GM21619 (cell line): Measurements from ENCODE around the gene MBTPS1.

Experiments
- ATAC-seq: cut with Tn5 transposase; IDR thresholded peaks from one replicate; pipeline ENCODE4 v1.9.1; 2021; ENCODE audit not compliant: unreplicated experiment

The MBTPS1 gene

GRCh38 chr16:84116720-84117493 lies at the start of gene MBTPS1:
TSS of gene MBTPS1 (minus strand) at chr16:84116942. CDS start at chr16:84101783, 15,159 bp downstream.
- peak; percentile 87 for ATAC-seq

DNA sequence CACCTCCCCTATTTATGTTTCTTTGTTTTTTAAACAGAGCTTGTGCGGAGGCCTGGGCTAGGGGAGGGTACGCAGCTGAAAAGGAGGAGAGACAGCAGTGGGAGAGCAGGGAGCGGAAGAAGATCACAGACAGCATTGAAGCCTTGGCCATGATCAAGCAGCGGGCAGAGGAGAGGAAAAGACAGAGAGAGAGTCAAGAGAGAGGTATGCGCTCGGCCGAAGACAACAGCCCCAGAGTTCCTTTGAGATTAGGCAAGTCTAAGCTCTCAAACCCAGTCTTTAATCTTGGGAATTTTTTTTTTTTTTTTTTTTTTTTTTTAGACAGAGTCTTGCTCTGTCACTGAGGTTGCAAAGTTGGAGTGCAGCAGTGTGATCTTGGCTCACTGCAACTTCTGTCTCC lies 49.0 kb upstream of the MBTPS1 start:
- ATAC-seq: no peak

DNA sequence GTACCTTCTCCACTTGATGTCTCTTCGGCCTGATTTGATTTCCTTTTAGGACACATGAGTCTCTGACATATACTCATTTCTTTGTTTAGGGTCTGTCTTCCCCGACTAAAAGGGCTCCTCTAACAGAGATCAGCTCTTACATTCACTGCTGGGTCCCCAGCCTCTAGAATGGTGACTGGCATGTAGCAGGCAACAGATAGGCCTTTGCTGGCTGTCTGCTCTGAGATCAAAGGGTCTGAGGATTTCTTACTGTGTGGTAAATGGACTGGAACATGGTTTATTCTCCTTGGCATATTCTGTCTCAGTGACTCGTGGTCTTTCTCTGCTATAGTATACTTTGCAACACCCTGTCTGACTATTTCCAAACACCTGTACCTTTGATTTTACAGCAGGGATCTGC lies 45.1 kb upstream of the MBTPS1 start:
- no peak for ATAC-seq

GRCh38 chr16:84161037-84161436 lies 44.3 kb upstream of the MBTPS1 start:
- ATAC-seq: no peak

DNA sequence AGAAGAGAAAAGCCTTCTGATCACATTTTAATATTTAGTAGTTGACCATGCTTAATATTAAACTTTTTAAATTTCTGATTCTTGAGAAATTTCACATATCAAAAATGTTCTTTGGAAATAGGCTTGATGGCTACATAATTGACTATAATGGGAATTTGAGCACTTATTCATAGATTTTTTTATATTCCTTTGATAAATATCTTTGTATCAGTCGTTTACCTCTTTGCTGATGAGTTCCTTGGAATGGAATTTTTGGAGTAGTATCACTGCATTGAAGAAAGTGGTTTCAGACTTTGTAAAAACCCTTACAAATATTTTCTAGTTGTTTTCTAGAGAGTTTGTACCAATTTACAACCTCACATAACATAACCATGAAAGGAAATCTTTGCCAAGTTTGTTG lies 43.1 kb upstream of the MBTPS1 start:
- ATAC-seq: no peak

DNA sequence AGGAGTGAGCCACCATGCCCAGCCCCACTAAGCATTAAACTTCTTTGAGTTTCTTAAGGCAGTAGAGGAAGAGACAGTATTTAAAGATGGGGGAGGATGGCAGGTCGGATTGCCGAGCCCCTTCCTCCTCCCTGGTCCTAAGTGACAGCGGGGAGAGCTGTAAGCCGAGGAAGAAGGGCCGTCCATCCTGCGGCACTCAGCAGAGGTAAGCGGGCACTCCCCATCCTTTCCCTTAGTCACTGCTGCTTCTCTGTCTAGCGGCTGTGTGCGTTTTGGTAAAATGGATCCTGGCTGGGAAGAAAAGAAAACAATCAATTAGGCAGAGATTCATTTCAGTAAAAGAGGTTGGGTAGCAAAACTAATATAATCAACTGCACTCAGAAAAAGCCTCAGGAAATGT lies 42.3 kb upstream of the MBTPS1 start:
- no peak for ATAC-seq

GRCh38 chr16:84156342-84156784 lies 39.6 kb upstream of the MBTPS1 start:
- no peak for ATAC-seq

GRCh38 chr16:84155771-84156170 lies 39.0 kb upstream of the MBTPS1 start:
- ATAC-seq: no peak

- ATAC-seq: no peak
Measured at GRCh38 chr16:84155226-84155625, 38.5 kb upstream of the MBTPS1 start.

DNA sequence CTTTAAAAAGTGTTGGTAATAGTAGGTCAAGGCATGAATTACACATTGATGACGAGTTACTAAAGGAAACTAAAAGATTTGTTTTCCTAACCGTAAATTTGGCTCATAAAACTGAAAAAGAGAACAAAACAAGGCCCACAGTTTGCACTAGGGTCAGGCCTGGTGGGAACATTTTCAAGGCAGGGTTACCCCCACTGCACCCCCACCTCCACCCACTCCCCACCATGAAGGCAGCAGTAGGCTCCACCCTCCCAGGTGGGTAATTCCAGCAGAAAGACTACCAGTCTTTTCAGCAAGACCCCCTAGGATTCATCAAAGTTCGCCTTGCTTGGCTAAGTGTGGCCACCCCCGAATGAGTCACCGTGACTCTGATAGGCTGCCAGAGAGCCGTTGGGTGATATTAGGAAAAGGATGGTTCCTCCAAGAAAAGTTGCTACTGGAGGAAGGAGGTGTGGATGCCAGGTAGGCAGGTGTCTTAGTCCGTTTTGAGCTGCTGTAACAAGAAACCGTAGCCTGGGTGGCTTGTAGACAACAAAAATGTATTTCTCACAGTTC lies 37.0 kb upstream of the MBTPS1 start:
- no peak for ATAC-seq

DNA sequence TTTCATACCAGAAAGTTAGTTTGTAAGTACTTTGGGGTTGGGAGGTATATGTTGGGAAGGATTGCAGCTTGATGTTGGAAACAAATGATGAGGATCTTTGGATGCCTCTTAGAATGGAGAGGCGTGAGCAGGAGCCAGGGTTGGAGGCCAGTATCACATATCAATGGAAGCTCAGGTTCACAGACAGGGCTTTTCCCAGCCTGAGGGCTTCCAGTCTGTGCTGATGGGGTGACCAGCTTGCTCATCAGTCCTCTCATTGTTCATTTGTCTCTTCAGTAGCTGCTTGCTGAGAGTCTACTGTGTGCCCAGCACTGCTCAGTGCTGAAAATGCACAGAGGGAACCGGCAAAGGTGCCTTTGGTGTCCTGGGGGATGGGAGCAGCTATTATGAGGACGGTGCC lies 34.2 kb upstream of the MBTPS1 start:
- ATAC-seq: no peak

- peak; percentile 78 for ATAC-seq
Measured at GRCh38 chr16:84144859-84145639, 28.3 kb upstream of the MBTPS1 start, which contains the start of the genes DNAAF1 and HSDL1. TSS of gene DNAAF1 (plus strand) at chr16:84145308. CDS start at chr16:84145441, 133 bp downstream. TSS of gene HSDL1 (minus strand) at chr16:84145177. CDS start at chr16:84131321, 13,856 bp downstream.

GRCh38 chr16:84144209-84144858 lies 27.6 kb upstream of the MBTPS1 start:
- no peak for ATAC-seq

- ATAC-seq: no peak
Measured at GRCh38 chr16:84143784-84144199, 27.1 kb upstream of the MBTPS1 start.

- no peak for ATAC-seq
Measured at GRCh38 chr16:84143081-84143480, 26.3 kb upstream of the MBTPS1 start.

DNA sequence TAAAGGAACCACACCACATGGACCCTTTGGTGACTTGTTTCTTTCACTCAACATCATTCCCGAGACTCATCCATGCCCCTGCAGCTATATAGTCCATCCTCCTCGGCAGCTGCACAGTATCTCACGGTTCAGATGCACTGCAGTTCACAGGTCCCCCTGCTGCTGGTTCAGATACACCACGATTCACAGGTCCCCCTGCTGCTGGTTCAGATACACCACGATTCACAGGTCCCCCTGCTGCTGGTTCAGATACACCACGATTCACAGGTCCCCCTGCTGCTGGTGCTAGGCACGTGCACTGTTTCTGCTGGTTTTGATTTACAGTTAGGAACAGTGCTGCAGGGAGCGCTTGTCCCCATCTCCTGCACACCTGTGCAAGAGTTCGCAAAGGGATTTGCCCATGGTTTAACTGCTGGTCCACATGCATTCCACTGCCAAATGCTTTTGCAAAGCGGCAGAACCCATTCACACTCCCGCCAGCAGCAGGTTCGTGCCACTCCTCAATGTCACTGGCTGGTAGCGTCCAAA lies 24.5 kb upstream of the MBTPS1 start:
- ATAC-seq: no peak

- ATAC-seq: no peak
Measured at GRCh38 chr16:84139628-84140258, 23.0 kb upstream of the MBTPS1 start.

- ATAC-seq: no peak
Measured at GRCh38 chr16:84138824-84139627, 22.3 kb upstream of the MBTPS1 start.

- ATAC-seq: no peak
Measured at GRCh38 chr16:84138500-84138823, 21.7 kb upstream of the MBTPS1 start.
